IPS-NIHi7 (cell line): ENCODE results near the gene C19orf47.

Source experiments
- DNase-seq: peaks from one replicate; pipeline ENCODE4 v3.0.0; 2012; ENCODE audit warnings: mixed read lengths; ENCODE audit errors: extremely low spot score

Gene C19orf47

DNA sequence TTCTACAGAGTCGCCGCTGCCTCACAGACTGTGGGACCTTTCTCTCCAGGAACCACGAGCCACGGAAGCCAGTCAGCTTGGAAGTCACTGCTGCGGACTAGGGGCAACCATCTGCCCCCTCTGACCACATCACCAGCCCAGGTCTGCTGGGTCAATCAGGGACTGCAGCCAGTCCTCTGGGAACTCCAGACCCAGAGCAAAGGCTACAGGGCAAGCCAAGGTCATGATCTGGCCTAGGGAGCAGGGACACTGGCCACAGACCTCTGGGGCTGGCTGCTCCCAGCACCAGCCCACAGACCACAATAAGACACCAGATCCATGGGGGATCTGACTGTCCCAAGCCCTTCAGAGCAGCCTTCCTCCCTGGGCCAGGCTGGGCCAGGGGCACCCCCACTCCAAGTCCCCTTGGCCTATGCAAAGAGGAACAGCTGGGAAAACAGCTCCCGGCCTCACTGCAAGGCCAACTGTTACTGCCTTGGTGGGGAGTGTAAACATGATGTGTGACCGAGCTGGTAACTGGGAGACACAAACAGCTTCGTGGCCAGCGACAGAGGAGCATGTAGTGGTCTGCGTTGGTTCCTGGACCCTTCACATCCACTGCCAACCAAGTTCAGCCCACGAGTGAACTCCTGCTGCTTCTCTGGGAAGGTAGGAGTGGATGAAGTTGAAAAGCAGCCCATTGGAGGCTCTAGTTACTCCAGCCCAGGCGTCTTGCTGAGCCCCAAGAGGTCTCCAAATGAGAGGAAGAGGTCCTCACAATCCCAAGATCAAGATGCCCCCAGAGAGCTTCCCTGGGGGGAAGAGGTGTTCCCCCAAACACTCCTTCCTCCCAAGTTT is 64.6 kb downstream of the C19orf47 start:
- DNase-seq = no peak

DNA sequence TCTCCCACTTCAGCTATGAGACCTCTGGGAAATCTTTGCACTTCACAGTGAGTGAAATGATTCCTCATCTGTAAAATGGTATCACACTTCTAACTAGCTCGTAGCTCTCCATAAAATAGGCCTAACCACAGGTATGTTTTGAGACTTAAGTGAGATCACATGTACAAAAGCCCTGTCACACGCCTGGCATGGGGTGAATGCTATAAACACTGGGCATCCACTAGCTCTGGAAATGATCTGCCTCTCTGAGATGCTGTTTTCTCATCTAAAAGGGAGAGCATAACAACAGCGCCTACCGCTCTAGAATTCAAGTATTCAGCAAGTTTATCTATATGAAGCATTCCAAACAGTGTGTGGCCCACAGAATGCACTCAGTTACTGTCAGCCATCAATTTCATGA is 65.3 kb downstream of the C19orf47 start:
- DNase-seq = no peak

DNA sequence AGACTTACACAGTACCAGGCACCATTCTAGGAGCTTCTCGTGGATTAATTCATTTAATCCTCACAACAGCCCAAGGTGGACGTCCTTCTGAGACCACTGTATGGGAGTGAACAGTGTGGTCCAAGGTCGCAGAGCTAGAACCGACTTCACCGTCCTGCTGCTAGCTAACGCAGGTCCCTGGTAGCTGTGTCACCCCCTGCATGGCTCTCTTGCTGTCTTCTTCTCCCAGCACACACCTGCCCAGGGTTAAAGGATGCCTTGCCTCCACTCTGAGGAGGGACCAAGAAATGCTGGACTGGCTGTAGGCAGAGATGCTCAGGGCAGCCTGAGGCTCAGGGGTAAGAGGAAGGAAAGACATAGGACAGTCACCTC is 66.0 kb downstream of the C19orf47 start:
- DNase-seq = no peak

GRCh38 chr19:40281381-40282208 is 66.6 kb downstream of the C19orf47 start:
- DNase-seq = no peak

- DNase-seq = no peak
Observed at GRCh38 chr19:40280608-40281221, 67.5 kb downstream of the C19orf47 start.

DNA sequence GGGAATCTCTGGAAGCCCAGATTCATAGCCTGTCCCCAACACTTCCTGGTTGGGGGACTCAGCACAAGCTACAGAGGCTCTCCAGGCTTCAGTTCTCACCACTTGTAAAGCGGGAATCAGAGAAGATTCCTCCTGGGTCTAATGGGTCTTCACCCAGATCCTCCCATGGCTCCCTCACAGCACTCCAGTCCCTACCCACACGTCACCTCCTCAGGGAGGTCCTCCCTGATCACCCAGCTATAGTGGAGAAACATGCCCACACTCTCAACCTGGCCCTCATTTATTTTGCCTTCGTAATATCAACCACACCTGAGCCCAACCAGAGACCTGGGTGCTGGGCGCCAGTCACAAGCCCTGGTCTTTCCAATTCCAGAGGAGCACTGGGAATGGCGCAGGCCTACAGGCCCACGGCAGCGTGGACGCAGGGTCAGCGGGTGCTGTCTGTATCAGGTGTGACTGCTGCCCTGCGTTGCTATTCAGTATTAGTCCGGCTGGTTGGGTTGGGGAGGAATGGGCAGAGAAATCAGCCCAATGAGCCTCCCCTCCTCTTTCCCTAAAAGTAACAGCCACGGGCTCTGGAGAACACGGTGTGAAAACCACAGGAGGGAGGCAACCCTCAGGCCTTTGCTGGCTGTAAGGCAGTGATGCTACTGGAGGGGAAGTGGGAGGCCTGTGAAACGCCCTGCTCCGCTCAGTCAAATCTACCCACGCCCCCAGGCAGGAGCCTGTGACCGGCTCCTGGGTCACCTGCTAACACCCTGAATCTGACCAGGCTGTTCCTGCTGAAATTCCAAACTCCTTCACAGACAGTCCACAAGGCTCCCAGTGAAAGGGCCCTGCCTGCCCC is 68.2 kb downstream of the C19orf47 start:
- DNase-seq = no peak

DNA sequence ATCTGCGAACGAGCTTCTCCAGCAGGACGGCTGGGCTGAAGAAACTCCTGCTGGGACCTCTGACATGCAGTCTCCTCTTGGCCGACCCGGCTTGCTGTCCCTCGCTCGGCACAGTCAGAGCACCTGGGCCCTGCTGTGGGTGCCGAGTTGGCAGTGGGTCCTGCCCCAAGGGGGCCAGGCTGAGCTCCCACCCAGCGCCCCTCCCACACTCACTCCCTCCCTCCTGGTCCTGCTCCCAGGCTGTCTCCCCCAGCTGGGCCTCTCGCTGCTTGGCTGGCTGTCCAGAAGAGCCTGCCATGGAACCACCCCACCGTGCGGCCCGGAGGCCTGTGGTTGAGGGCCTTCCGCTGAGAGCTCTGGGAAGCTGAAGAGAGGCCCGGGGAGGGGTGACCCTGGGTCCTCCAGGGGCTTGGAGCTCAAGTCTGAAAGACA is 69.1 kb downstream of the C19orf47 start:
- no peak for DNase-seq

DNA sequence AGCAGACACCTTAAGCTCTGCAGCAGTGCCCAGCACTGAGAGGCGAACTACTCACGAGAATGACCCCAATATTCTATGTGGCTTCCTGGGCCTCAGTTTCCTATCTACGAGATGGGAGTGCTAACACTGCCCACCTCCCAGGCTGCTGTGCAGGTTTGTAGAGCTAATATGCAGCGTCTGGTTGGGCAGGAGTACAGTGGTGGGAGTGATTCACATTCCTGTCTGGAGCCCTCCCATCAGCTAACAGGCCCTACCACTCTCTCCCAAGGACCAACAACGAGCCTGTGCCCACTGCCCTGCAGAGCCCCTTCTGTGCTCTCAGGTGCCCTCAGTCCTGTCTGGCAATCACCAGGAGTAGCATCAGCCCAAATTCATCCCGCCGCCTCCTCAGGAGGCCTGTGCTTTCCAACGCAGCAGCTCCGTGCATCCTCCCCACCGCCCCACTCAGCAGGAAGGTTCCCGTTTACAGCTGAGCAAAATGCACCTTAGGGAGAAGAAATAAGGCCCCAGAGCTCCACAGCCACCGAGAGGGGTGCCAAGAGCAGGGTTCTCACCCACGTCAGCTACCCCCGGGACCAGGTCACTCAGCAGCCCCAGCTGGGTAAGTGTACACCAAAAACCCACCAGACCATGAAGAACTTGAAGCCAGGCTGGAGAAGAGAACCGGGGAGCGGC is 69.7 kb downstream of the C19orf47 start:
- no peak for DNase-seq

- no peak for DNase-seq
Observed at GRCh38 chr19:40277356-40278059, 70.7 kb downstream of the C19orf47 start.

DNA sequence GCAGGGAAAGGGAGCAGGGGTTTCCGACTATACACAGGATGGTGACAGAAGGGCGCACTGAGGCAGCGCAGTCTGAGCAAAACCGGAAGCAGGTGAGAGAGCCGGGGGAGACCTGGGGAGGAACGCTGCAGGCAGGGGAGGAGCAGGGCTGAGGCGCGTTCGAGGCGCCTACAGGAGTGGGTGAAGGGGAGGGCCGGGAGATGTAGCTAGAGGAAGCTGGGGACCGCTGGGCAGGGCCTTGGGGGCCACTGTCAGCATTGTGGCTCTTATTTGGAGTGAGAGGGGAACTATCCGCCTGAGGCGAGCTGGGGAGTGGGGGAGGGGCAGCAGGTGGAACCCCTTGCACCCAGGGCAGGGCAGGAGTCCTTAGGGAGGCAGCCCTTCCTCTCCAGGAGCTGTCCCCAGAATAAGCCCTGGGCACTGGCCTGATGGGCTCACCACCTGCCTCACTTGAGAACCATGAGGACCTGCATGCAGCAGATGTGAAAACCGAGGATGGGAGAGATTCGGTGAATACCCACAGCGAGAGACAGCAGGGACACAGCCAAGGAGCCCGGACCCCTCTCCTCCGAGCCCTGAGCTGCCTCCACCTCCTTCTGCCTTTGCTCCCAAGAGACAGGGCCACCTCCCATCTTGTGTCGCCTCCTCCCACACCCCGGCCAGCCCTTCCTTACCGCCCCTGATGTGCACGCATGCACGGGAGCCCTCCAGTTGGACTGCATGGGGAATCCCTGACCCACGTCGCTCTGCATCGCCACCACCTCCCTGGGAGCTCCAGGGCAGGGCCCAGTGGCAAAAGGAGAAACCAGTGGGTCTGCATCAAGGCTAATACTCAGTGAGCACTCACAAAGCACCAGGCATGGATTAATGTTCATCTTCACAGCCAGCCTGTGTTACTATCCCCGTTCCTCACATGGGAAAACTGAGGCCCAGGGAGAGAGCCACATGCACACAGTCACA is 73.3 kb downstream of the C19orf47 start:
- DNase-seq = no peak

- DNase-seq = no peak
Observed at GRCh38 chr19:40273469-40274360, 74.5 kb downstream of the C19orf47 start.

- DNase-seq = no peak
Observed at GRCh38 chr19:40272261-40272660, 75.9 kb downstream of the C19orf47 start.

DNA sequence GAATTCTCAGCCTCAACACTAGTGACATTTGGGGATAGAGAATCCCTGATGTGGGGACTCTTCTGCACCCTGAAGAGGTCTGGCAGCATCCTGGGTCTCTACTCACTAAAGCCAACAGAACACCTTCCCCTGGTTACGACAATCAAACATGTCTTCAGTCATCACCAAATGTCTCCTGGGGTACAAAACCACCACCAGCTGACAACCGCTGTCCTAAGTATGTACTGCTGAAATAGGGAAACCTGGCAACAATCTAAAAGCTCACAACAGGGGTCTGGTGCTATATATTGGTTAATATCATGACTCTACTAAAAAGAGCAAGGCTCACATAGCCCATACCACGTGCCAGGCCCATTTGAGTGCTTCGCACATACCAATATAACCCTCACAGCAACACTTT is 76.5 kb downstream of the C19orf47 start:
- DNase-seq = no peak

DNA sequence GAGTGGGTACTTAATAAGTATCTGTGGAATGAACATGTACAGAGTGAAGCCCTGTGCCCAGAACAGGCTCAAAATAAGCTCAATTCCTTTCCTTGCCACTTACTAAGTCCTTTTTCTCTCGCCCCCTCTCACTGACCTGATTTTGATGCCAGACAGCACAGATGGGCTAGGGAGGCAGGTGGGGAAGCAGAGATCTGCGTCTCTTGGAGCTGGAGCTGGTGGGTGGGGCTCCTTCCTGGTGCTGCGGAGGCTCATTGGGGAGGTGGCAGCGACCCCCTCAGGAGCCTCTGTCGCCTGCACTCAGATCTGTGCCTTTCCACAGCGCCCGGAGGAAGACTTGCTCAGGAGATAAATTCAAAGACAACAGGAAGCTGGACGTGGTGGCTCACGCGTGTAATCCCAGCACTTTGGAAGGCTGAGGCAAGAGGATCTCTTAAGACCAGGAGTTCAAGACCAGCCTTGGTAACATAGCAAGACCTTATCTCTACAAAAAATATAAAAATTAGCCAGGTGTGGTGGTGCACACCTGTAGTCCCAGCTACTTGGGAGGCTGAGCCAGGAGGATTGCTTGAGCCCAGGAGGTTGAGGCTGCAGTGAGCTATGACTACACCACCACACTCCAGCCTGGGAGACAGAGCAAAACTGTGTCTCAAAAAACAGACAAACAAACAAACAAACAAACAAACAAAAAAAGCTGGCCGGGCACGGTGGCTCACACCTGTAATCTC is 77.7 kb downstream of the C19orf47 start:
- peak; percentile 54 for DNase-seq
